WTC11 (cell line): ENCODE results near the gene CAPRIN1. TPM values are rescaled to one million over a fixed set of nuclear protein-coding genes. Genes with fewer than 3 reads are reported as not detected.

ENCODE experiments used
- ATAC-seq: fragments of 200-7000 bp; cut with Tn5 transposase; 2 replicates; pipeline ENCODE4 v1.10.0; 2021; ENCODE audit warnings: mild to moderate bottlenecking, moderate library complexity
- CTCF ChIA-PET: fragments of 300-600 bp; sonication (Branson Sonifier 250); formaldehyde crosslinking; loops from one replicate; lab custom pipeline; 2021; ENCODE audit warnings: antibody characterized with exemption; lab: Charles Lee
- POLR2A ChIA-PET: fragments of 350-600 bp; sonication (Branson Sonifier 250); formaldehyde crosslinking; loops from one replicate; lab custom pipeline; 2021; ENCODE audit warnings: antibody characterized with exemption; lab: Charles Lee
- DNase-seq: peaks from one replicate; pipeline ENCODE4 v3.0.0; 2021; ENCODE audit warnings: low spot score
- H3K27ac Mint-ChIP-seq: 2 replicates; pipeline ENCODE4 v1.8.0; 2021; ENCODE audit warnings: mixed read lengths
- H3K27me3 Mint-ChIP-seq: 2 replicates; pipeline ENCODE4 v1.8.0; 2021; ENCODE audit warnings: low read depth, mild to moderate bottlenecking, moderate library complexity, mixed read lengths
- H3K36me3 Mint-ChIP-seq: 2 replicates; pipeline ENCODE4 v1.8.0; 2021; ENCODE audit warnings: mixed read lengths
- H3K4me1 Mint-ChIP-seq: 2 replicates; pipeline ENCODE4 v1.8.0; 2022; ENCODE audit warnings: mixed read lengths
- H3K4me3 Mint-ChIP-seq: 2 replicates; pipeline ENCODE4 v1.8.0; 2021; ENCODE audit warnings: mild to moderate bottlenecking, moderate library complexity, mixed read lengths
- H3K9me3 Mint-ChIP-seq: 2 replicates; pipeline ENCODE4 v1.8.0; 2021; ENCODE audit warnings: mixed read lengths
- ATF1 ChIP-seq: sonication (generic); formaldehyde crosslinking; IDR thresholded peaks from 2 replicates; pipeline ENCODE4 v1.8.1; 2023; ENCODE audit warnings: mild to moderate bottlenecking, moderate library complexity, missing genetic modification reagents
- CBFB ChIP-seq: sonication (generic); formaldehyde crosslinking; IDR thresholded peaks from 2 replicates; pipeline ENCODE4 v1.8.1; 2022; ENCODE audit warnings: mild to moderate bottlenecking, low read depth, missing genetic modification reagents
- CREM ChIP-seq: sonication (generic); formaldehyde crosslinking; IDR thresholded peaks from 2 replicates; pipeline ENCODE4 v1.8.1; 2022; ENCODE audit warnings: mild to moderate bottlenecking, missing genetic modification reagents, moderate library complexity
- GTF2I ChIP-seq: fragments of 250-450 bp; sonication (Bioruptor Pico); conservative IDR thresholded peaks from 2 replicates; pipeline ENCODE4 v1.4.0; 2021; ENCODE audit warnings: mild to moderate bottlenecking
- IRF2 ChIP-seq: sonication (generic); formaldehyde crosslinking; IDR thresholded peaks from 2 replicates; pipeline ENCODE4 v1.8.0; 2022; ENCODE audit warnings: low read depth, missing genetic modification reagents, borderline replicate concordance
- MXD4 ChIP-seq: fragments of 250-450 bp; sonication (Bioruptor Pico); IDR thresholded peaks from 2 replicates; pipeline ENCODE4 v1.8.0; 2021; ENCODE audit warnings: mild to moderate bottlenecking, moderate library complexity, borderline replicate concordance
- RORB ChIP-seq: fragments of 250-450 bp; sonication (Bioruptor Pico); IDR thresholded peaks from 2 replicates; pipeline ENCODE4 v1.9.0; 2021; ENCODE audit warnings: mild to moderate bottlenecking
- TEAD1 ChIP-seq: sonication (generic); formaldehyde crosslinking; IDR thresholded peaks from 2 replicates; pipeline ENCODE4 v1.8.0; 2022; ENCODE audit warnings: mild to moderate bottlenecking, missing genetic modification reagents
- TP53 ChIP-seq: sonication (generic); formaldehyde crosslinking; IDR thresholded peaks from 2 replicates; pipeline ENCODE4 v1.8.1; 2023; ENCODE audit warnings: mild to moderate bottlenecking, missing genetic modification reagents
- ZNF219 ChIP-seq: sonication (generic); formaldehyde crosslinking; IDR thresholded peaks from 2 replicates; pipeline ENCODE4 v1.8.0; 2023; ENCODE audit warnings: missing genetic modification reagents, mild to moderate bottlenecking, borderline replicate concordance
- ZNF317 ChIP-seq: sonication (generic); formaldehyde crosslinking; IDR thresholded peaks from 2 replicates; pipeline ENCODE4 v1.8.1; 2023; ENCODE audit warnings: low read depth, mild to moderate bottlenecking, moderate library complexity, missing genetic modification reagents, borderline replicate concordance
- ZNF671 ChIP-seq: fragments of 250-450 bp; sonication (Bioruptor Pico); IDR thresholded peaks from 2 replicates; pipeline ENCODE4 v1.8.0; 2021; ENCODE audit warnings: mild to moderate bottlenecking
- total RNA-seq: library from RNA; stranded (reverse); gene quantifications from 3 replicates; pipeline ENCODE4 v1.2.3, GENCODE V29; 2021
- TF ChIP-seq, protein P1 (sequence below): sonication (generic); formaldehyde crosslinking; IDR thresholded peaks from 2 replicates; pipeline ENCODE4 v1.8.0; 2022; ENCODE audit warnings: mild to moderate bottlenecking, missing genetic modification reagents
- TF ChIP-seq, protein P2 (sequence below): sonication (generic); formaldehyde crosslinking; IDR thresholded peaks from 2 replicates; pipeline ENCODE4 v1.8.1; 2023; ENCODE audit warnings: mild to moderate bottlenecking, missing genetic modification reagents, moderate library complexity
- TF ChIP-seq, protein P3 (sequence below): sonication (generic); formaldehyde crosslinking; IDR thresholded peaks from 2 replicates; pipeline ENCODE4 v1.8.0; 2022; ENCODE audit warnings: mild to moderate bottlenecking, missing genetic modification reagents
- TF ChIP-seq, protein P4 (sequence below): sonication (generic); formaldehyde crosslinking; IDR thresholded peaks from 2 replicates; pipeline ENCODE4 v1.8.0; 2023; ENCODE audit warnings: missing genetic modification reagents
- TF ChIP-seq, protein P5 (sequence below): sonication (generic); formaldehyde crosslinking; IDR thresholded peaks from 2 replicates; pipeline ENCODE4 v1.8.1; 2022; ENCODE audit warnings: low read depth, mild to moderate bottlenecking, moderate library complexity, missing genetic modification reagents, borderline replicate concordance
- TF ChIP-seq, protein P6 (sequence below): fragments of 200-600 bp; IDR thresholded peaks from 2 replicates; pipeline ENCODE4 v1.8.0; 2022; ENCODE audit warnings: antibody characterized with exemption
- TF ChIP-seq, protein P7 (sequence below): sonication (generic); formaldehyde crosslinking; IDR thresholded peaks from 2 replicates; pipeline ENCODE4 v1.8.1; 2022; ENCODE audit warnings: missing genetic modification reagents, borderline replicate concordance
- TF ChIP-seq, protein P8 (sequence below): sonication (generic); formaldehyde crosslinking; IDR thresholded peaks from 2 replicates; pipeline ENCODE4 v1.8.1; 2023; ENCODE audit warnings: mild to moderate bottlenecking, missing genetic modification reagents

Gene CAPRIN1
- total RNA-seq, 1 experiment from 2014 or later = 288 TPM

DNA sequence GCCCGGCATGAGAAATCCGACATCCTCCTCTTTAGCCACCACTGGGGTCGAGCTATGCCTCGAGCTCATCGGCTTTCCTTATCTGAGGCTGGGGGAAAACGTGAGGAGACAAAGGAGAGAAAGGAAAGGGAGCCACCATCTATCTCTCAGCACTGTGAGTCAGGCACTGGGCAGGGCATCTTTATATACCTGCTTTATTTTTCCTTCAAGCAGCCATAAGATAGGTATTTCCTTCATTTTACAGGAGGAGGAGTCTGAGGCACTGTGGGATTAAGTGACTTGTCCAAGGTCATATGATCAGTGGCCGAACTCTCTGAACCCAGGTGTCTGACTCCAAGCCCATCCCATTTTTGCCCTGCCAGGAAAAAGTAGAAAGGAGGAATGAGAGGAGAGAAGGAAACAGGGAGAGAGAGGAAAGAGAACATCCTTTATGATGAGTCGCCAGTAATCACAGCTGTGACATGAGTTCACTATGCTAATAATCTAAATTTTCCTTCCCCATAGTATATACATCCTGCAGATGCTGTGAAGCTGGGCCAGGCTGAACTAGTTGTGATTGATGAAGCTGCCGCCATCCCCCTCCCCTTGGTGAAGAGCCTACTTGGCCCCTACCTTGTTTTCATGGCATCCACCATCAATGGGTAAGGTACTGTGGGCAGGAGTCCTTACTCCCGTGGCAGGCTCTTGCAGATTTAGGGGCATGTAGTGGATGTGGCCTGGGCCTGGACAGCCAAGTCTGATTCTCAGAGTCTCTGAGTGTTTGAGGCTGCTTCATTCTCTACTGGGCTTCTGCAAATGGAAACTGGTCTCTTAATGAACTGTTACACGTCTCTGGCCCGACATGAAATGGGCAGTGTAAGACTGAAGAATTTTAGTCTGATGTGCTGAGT is 75.7 kb downstream of the CAPRIN1 start:
- Mint-ChIP-seq H3K4me3 (no peak overlapping the region), H3K9me3 (no peaks in the 10 kb centered on the region), H3K27me3 (no peaks in the 10 kb centered on the region), H3K36me3 (peaks cover 81% of the 10 kb centered on the region), H3K27ac (no peak overlapping the region), H3K4me1 (no peaks in the 10 kb centered on the region)
- no peak for ATAC-seq
- no peak for DNase-seq
- TF ChIP-seq, protein P1, sequence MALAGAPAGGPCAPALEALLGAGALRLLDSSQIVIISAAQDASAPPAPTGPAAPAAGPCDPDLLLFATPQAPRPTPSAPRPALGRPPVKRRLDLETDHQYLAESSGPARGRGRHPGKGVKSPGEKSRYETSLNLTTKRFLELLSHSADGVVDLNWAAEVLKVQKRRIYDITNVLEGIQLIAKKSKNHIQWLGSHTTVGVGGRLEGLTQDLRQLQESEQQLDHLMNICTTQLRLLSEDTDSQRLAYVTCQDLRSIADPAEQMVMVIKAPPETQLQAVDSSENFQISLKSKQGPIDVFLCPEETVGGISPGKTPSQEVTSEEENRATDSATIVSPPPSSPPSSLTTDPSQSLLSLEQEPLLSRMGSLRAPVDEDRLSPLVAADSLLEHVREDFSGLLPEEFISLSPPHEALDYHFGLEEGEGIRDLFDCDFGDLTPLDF = no peak
- TF ChIP-seq, protein P2, sequence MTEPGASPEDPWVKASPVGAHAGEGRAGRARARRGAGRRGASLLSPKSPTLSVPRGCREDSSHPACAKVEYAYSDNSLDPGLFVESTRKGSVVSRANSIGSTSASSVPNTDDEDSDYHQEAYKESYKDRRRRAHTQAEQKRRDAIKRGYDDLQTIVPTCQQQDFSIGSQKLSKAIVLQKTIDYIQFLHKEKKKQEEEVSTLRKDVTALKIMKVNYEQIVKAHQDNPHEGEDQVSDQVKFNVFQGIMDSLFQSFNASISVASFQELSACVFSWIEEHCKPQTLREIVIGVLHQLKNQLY = no peak
- TF ChIP-seq, protein P3, sequence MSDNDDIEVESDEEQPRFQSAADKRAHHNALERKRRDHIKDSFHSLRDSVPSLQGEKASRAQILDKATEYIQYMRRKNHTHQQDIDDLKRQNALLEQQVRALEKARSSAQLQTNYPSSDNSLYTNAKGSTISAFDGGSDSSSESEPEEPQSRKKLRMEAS (CRISPR knock-in tag) = no peak
- TF ChIP-seq GTF2I (CRISPR knock-in tag) = no peak
- no peak for TF ChIP-seq CREM (CRISPR knock-in tag)
- TF ChIP-seq, protein P4, sequence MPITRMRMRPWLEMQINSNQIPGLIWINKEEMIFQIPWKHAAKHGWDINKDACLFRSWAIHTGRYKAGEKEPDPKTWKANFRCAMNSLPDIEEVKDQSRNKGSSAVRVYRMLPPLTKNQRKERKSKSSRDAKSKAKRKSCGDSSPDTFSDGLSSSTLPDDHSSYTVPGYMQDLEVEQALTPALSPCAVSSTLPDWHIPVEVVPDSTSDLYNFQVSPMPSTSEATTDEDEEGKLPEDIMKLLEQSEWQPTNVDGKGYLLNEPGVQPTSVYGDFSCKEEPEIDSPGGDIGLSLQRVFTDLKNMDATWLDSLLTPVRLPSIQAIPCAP (CRISPR knock-in tag) = no peak
- TF ChIP-seq, protein P5, sequence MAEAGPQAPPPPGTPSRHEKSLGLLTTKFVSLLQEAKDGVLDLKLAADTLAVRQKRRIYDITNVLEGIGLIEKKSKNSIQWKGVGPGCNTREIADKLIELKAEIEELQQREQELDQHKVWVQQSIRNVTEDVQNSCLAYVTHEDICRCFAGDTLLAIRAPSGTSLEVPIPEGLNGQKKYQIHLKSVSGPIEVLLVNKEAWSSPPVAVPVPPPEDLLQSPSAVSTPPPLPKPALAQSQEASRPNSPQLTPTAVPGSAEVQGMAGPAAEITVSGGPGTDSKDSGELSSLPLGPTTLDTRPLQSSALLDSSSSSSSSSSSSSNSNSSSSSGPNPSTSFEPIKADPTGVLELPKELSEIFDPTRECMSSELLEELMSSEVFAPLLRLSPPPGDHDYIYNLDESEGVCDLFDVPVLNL (CRISPR knock-in tag) = no peak
- TF ChIP-seq ZNF219 = no peak
- TF ChIP-seq TP53 (CRISPR knock-in tag) = no peak
- TF ChIP-seq, protein P6, sequence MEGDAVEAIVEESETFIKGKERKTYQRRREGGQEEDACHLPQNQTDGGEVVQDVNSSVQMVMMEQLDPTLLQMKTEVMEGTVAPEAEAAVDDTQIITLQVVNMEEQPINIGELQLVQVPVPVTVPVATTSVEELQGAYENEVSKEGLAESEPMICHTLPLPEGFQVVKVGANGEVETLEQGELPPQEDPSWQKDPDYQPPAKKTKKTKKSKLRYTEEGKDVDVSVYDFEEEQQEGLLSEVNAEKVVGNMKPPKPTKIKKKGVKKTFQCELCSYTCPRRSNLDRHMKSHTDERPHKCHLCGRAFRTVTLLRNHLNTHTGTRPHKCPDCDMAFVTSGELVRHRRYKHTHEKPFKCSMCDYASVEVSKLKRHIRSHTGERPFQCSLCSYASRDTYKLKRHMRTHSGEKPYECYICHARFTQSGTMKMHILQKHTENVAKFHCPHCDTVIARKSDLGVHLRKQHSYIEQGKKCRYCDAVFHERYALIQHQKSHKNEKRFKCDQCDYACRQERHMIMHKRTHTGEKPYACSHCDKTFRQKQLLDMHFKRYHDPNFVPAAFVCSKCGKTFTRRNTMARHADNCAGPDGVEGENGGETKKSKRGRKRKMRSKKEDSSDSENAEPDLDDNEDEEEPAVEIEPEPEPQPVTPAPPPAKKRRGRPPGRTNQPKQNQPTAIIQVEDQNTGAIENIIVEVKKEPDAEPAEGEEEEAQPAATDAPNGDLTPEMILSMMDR = no peak
- no peak for TF ChIP-seq ZNF317 (CRISPR knock-in tag)
- TF ChIP-seq, protein P7, sequence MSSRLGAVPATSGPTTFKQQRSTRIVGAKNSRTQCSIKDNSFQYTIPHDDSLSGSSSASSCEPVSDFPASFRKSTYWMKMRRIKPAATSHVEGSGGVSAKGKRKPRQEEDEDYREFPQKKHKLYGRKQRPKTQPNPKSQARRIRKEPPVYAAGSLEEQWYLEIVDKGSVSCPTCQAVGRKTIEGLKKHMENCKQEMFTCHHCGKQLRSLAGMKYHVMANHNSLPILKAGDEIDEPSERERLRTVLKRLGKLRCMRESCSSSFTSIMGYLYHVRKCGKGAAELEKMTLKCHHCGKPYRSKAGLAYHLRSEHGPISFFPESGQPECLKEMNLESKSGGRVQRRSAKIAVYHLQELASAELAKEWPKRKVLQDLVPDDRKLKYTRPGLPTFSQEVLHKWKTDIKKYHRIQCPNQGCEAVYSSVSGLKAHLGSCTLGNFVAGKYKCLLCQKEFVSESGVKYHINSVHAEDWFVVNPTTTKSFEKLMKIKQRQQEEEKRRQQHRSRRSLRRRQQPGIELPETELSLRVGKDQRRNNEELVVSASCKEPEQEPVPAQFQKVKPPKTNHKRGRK (CRISPR knock-in tag) = no peak
- no peak for TF ChIP-seq RORB (CRISPR knock-in tag)
- TF ChIP-seq MXD4 (CRISPR knock-in tag) = no peak
- TF ChIP-seq IRF2 (CRISPR knock-in tag) = no peak
- ChIA-PET CTCF (no interaction called here), POLR2A (no interaction called here)

DNA sequence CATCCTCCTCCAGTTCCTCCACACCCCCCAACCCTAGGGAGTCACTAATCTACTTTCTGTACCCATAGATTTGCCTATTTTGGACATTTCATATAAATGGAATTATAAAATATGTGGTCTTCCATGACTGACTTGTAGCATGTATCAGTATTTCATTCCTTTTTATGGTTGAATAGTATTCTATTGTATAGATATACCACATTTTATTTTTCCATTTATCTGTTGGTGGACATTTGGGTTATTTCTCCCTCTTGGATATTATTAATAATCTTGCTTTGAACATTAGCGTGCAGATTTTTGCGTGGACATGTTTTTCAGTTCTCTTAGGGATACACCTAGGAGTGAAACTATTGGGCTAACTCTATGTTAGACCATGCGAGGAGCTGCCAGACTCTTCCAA is 77.3 kb downstream of the CAPRIN1 start:
- TF ChIP-seq RORB (CRISPR knock-in tag) = no peak
- no peak for TF ChIP-seq ZNF671
- TF ChIP-seq TEAD1 (CRISPR knock-in tag) = no peak
- TF ChIP-seq, protein P8, sequence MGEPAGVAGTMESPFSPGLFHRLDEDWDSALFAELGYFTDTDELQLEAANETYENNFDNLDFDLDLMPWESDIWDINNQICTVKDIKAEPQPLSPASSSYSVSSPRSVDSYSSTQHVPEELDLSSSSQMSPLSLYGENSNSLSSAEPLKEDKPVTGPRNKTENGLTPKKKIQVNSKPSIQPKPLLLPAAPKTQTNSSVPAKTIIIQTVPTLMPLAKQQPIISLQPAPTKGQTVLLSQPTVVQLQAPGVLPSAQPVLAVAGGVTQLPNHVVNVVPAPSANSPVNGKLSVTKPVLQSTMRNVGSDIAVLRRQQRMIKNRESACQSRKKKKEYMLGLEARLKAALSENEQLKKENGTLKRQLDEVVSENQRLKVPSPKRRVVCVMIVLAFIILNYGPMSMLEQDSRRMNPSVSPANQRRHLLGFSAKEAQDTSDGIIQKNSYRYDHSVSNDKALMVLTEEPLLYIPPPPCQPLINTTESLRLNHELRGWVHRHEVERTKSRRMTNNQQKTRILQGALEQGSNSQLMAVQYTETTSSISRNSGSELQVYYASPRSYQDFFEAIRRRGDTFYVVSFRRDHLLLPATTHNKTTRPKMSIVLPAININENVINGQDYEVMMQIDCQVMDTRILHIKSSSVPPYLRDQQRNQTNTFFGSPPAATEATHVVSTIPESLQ (CRISPR knock-in tag) = no peak
- TF ChIP-seq CREM (CRISPR knock-in tag) = no peak
- no peak for TF ChIP-seq ZNF219
- TF ChIP-seq, protein P7 (CRISPR knock-in tag) = no peak
- no peak for TF ChIP-seq CBFB (CRISPR knock-in tag)
- no peak for TF ChIP-seq ATF1 (CRISPR knock-in tag)
- TF ChIP-seq, all 79 proteins: peak for 0
- Mint-ChIP-seq H3K4me1 (no peaks in the 10 kb centered on the region), H3K27me3 (no peaks in the 10 kb centered on the region), H3K27ac (no peak overlapping the region), H3K36me3 (peaks cover 77% of the 10 kb centered on the region), H3K9me3 (no peaks in the 10 kb centered on the region), H3K4me3 (no peak overlapping the region)
- ChIA-PET CTCF (no interaction called here), POLR2A (no interaction called here)
- ATAC-seq = no peak
- DNase-seq = no peak
